Kidney epithelial cell (primary cell): ENCODE measurements around the gene CUBN. TPM values are rescaled to one million over a fixed set of nuclear protein-coding genes. Genes with fewer than 3 reads are reported as not detected.

Experiments
- DNase-seq: peaks from one replicate; pipeline ENCODE4 v3.0.0-alpha.2; 2010; ENCODE audit warnings: low read depth
- H3K27me3 ChIP-seq: 2 replicates; pipeline ENCODE4 v1.6.0; 2011; ENCODE audit warnings: low read length; ENCODE audit not compliant: control insufficient read depth, insufficient read depth
- H3K36me3 ChIP-seq: 2 replicates; pipeline ENCODE4 v1.5.1; 2011; ENCODE audit warnings: low read length; ENCODE audit not compliant: control insufficient read depth, insufficient read depth
- H3K4me3 ChIP-seq: 2 replicates; pipeline ENCODE4 v1.5.1; 2011; ENCODE audit warnings: low read depth, mild to moderate bottlenecking, control low read depth, low read length
- total RNA-seq: library from RNA; depleted of rRNA; stranded (reverse); fragments of >200 nt; gene quantifications from 2 replicates; pipeline ENCODE4 v1.2.3, GENCODE V29; 2015
- TF ChIP-seq, protein P1 (sequence below): IDR thresholded peaks from 2 replicates; pipeline ENCODE4 v1.5.1; 2011; ENCODE audit warnings: mild to moderate bottlenecking, moderate library complexity, low read length, control low read depth, inconsistent platforms; ENCODE audit not compliant: insufficient read depth, poor library complexity, severe bottlenecking

Gene CUBN
- total RNA-seq, 1 donor from 2014 or later: 1.3 TPM

DNA sequence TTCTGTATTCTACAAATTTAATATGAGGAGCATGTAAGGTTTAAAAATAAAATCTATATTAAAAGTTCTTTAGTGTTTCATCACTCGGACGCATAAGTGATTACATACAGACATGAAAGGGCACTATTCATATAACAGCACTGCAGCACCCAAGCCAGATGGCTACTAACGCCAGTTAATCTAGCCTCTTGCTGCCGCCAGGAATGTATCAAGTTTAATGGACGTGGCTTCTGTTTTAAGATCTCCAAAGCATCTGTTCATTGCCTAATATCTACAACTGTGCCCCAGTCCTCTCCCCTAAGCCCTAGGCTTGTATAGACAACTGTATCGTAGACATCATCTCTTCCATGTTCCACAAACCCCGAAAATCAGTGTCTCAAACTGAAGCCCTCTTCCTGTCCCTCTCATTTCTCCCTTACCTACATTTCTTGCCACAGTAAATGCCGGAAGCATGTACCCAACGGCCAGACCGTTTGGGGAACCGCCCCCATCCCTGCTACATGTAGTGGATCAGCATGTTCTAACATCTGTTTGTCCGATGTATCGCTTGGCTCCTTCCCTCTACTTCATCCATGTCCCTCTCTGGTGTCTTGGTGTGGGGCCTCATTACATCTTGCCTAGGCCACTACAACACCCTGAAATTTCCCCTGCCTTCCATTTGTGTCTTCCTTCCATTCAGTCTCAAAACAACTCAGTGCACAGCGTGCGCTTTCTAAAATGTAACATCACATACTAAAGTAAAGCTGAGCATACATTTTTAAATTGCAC lies 164.9 kb downstream of the CUBN start:
- Histone ChIP-seq H3K4me3 (no peak overlapping the region), H3K36me3 (no peaks in the 10 kb centered on the region), H3K27me3 (no peaks in the 10 kb centered on the region)
- no peak for DNase-seq
- TF ChIP-seq, protein P1, sequence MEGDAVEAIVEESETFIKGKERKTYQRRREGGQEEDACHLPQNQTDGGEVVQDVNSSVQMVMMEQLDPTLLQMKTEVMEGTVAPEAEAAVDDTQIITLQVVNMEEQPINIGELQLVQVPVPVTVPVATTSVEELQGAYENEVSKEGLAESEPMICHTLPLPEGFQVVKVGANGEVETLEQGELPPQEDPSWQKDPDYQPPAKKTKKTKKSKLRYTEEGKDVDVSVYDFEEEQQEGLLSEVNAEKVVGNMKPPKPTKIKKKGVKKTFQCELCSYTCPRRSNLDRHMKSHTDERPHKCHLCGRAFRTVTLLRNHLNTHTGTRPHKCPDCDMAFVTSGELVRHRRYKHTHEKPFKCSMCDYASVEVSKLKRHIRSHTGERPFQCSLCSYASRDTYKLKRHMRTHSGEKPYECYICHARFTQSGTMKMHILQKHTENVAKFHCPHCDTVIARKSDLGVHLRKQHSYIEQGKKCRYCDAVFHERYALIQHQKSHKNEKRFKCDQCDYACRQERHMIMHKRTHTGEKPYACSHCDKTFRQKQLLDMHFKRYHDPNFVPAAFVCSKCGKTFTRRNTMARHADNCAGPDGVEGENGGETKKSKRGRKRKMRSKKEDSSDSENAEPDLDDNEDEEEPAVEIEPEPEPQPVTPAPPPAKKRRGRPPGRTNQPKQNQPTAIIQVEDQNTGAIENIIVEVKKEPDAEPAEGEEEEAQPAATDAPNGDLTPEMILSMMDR: no peak

DNA sequence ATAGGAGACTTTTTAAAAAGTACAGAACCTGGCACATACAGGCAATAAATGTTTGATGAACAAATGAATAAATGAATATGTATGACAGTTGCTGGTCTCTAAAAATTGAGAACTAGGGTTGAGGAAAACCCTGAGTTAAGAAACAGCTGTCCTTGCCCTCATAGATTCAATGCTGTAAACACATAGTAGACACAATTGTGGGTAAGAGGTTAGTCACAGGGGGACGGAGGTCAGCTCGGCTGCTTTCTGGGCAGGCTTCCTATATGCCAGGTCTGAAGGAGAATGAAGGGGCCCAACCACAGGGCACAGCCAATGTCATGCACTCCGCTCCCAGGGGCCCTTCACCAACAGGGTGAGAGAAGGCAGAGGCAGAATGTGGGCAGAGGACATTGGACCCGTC lies 169.1 kb downstream of the CUBN start:
- no peaks in the 10 kb centered on the region for H3K36me3 ChIP-seq

DNA sequence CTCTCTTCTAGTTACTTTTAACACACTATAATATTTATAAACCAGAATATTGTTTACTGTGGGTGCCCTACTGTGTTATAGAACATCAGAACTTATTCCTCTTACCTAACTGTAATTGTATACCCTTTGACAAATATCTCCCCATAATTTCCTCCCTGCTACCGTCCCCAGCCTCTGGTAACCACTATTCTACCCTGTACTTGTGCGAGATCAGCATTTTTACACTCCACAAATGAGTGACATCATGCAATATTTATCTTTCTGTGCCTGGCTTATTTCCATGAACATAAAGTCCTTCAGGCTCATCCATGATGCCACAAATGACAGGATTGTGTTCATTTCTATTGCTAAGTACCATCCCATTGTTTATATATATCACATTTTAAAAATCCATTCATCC lies 172.6 kb downstream of the CUBN start:
- H3K27me3 ChIP-seq: no peaks in the 10 kb centered on the region
- no peak overlapping the region for H3K4me3 ChIP-seq
- no peak for DNase-seq
- H3K36me3 ChIP-seq: no peaks in the 10 kb centered on the region
- TF ChIP-seq, protein P1: no peak

More for the DNA sequence above, 169.1 kb downstream of the CUBN start:
- H3K4me3 ChIP-seq: no peak overlapping the region
- TF ChIP-seq, protein P1: no peak
- H3K27me3 ChIP-seq: no peaks in the 10 kb centered on the region
- DNase-seq: no peak

DNA sequence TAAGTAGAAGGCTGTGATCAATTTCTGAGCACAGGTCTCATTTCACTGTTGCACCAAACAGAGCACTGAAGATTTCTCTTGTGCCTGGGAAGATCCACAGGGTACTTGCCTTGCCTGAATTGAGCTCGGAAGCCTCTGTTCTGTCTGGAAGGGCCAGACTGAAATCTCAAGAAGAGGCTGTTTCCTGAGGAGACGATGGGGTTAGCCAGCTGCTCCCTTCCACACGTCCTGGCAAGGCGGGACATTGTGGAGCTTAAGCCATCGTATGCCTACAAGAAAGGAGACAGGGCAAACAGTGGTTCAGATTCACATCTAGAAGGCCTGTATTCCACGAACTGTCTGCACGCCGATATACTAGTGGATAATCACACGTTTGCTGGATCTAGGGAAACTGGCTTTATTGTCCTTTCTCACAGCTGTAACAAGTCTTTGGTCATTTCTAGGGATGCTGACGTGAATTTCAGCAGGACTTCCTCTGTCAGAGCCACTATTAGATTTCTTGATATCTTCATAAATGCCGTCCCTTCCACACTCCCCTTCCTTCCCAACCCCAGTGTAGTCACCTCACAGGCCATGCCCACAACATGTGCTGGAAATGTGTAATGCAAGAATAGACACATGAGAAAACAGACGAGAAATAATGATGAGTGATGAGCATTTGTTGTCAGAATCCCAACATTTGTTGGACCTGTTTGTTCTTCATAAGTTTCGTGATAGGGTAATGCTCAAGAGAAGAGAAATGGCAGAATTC lies 175.2 kb downstream of the CUBN start:
- Histone ChIP-seq H3K4me3 (no peak overlapping the region), H3K36me3 (no peaks in the 10 kb centered on the region), H3K27me3 (no peaks in the 10 kb centered on the region)
- no peak for DNase-seq
- TF ChIP-seq, protein P1: no peak

DNA sequence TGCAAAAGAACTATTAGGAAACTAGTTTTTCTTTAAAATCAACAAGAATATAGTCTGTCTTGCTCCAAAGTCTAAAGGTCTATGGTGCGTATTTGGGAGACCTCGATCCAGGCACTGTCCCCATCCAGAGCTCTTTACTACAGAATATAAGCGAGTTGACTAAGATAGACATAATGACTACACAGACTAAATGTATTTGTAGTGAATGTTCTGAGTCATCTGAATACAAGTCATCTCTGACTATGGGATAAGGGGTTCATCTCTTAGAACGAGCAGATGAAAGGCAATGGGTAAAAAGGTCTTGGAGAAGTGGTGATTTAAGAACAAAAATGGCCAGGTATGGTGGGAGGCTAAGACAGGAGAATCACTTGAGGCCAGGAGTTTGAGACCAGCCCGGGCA lies 176.3 kb downstream of the CUBN start:
- Histone ChIP-seq H3K4me3 (no peak overlapping the region), H3K36me3 (no peaks in the 10 kb centered on the region), H3K27me3 (no peaks in the 10 kb centered on the region)
- TF ChIP-seq, protein P1: no peak
- DNase-seq: no peak

DNA sequence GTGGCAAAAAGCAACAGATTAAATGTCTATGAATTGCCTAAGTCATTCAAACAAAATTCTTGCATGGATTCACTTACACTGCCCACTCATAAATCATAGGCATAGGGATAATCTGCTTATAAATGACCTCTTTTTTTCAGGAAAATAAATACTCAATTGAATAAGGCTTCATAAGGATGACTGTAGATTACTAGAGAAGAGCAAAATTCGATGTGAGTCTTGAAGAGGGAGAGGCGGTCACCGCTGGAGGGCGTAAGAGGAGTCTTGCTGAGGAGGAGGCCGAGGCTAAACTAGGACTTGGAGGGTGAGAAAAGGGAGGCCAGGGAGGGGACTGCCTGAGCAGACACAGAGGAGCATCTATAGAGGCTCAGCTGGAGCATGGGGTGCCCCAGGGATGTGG lies 177.0 kb downstream of the CUBN start:
- DNase-seq: no peak
- H3K36me3 ChIP-seq: no peaks in the 10 kb centered on the region
- no peak overlapping the region for H3K4me3 ChIP-seq
- TF ChIP-seq, protein P1: no peak
- H3K27me3 ChIP-seq: no peaks in the 10 kb centered on the region
